ENCODE results near the gene CD274. TPM values are rescaled to one million over a fixed set of nuclear protein-coding genes. Genes with fewer than 3 reads are reported as not detected.
"Not testable (repeated sequence)": the region's sequence is repeated elsewhere in the genome, so short reads cannot be mapped to it uniquely, and the experiment has no call there.

The CD274 gene
- total RNA-seq, 1 donor from 2014 or later: 1.5 TPM

- no peak for DNase-seq
Measured at GRCh38 chr9:5438301-5439162, 11.8 kb upstream of the CD274 start.

- no peak for DNase-seq
Measured at GRCh38 chr9:5440426-5440825, 9.9 kb upstream of the CD274 start.

- no peak for DNase-seq
Measured at GRCh38 chr9:5441043-5441442, 9.3 kb upstream of the CD274 start.

- peak; percentile 34 for DNase-seq
Measured at GRCh38 chr9:5442400-5443011, 7.8 kb upstream of the CD274 start.

GRCh38 chr9:5443850-5444249 lies 6.5 kb upstream of the CD274 start:
- DNase-seq: no peak

- not testable (repeated sequence) for DNase-seq
Measured at GRCh38 chr9:5445096-5445495, 5.2 kb upstream of the CD274 start.

GRCh38 chr9:5445886-5446285 lies 4.5 kb upstream of the CD274 start:
- DNase-seq: no peak

- no peak for DNase-seq
Measured at GRCh38 chr9:5446451-5447236, 3.7 kb upstream of the CD274 start.

GRCh38 chr9:5447337-5447736 lies 3.0 kb upstream of the CD274 start:
- no peak for DNase-seq

GRCh38 chr9:5448016-5448415 lies 2.3 kb upstream of the CD274 start:
- no peak for DNase-seq

GRCh38 chr9:5448461-5449435 lies 1.6 kb upstream of the CD274 start:
- no peak for DNase-seq

GRCh38 chr9:5449521-5450358 lies 602 bp upstream of the CD274 start:
- no peak for DNase-seq

- no peak for DNase-seq
Measured at GRCh38 chr9:5452286-5452609, 1.9 kb downstream of the CD274 start.

- no peak for DNase-seq
Measured at GRCh38 chr9:5453004-5453403, 2.7 kb downstream of the CD274 start.

- DNase-seq: no peak
Measured at GRCh38 chr9:5453673-5454072, 3.3 kb downstream of the CD274 start.

GRCh38 chr9:5455181-5455580 lies 4.8 kb downstream of the CD274 start:
- no peak for DNase-seq

- DNase-seq: no peak
Measured at GRCh38 chr9:5459289-5459829, 9.0 kb downstream of the CD274 start.

- DNase-seq: no peak
Measured at GRCh38 chr9:5460157-5460556, 9.8 kb downstream of the CD274 start.

- DNase-seq: not testable (repeated sequence)
Measured at GRCh38 chr9:5464831-5465330, 14.5 kb downstream of the CD274 start.

- no peak for DNase-seq
Measured at GRCh38 chr9:5466005-5466404, 15.7 kb downstream of the CD274 start.

- DNase-seq: no peak
Measured at GRCh38 chr9:5466766-5467165, 16.4 kb downstream of the CD274 start.
